Measurements from ENCODE around the gene TBL1X. TPM values are rescaled to one million over a fixed set of nuclear protein-coding genes. Genes with fewer than 3 reads are reported as not detected.

TBL1X gene
- polyA plus RNA-seq, 3 donors = 4.2 to 11.0 (median 10.9) TPM

GRCh38 chrX:9693307-9694001 is 228.6 kb downstream of the TBL1X start:
- 84 to 94% (median 90%) methylated on average over 12 of the region's 12 CpGs for WGBS, 3 donors

GRCh38 chrX:9698576-9698975 is 233.7 kb downstream of the TBL1X start:
- 90 to 98% (median 96%) methylated on average over 12 of the region's 12 CpGs for whole genome bisulfite sequencing, 3 donors
- no peak overlapping the region for H3K27ac ChIP-seq (ENCODE audit: low read depth, low read length)

More at GRCh38 chrX:9693307-9694001, 228.6 kb downstream of the TBL1X start:
- no peak overlapping the region for H3K27ac ChIP-seq (ENCODE audit: low read depth, low read length)

GRCh38 chrX:9700555-9700954 is 235.7 kb downstream of the TBL1X start:
- WGBS, 3 donors = 80 to 91% (median 88%) methylated on average over 15 of the region's 15 CpGs
- H3K27ac ChIP-seq (ENCODE audit: low read depth, low read length) = no peak overlapping the region

- H3K27ac ChIP-seq (ENCODE audit: low read depth, low read length) = no peak overlapping the region
- WGBS, 3 donors = 90 to 98% (median 96%) methylated on average over 12 of the region's 12 CpGs
These were observed 236.9 kb downstream of the TBL1X start for GRCh38 chrX:9701790-9702189.

GRCh38 chrX:9703406-9703805 is 238.5 kb downstream of the TBL1X start:
- WGBS, 3 donors = 91 to 100% (median 95%) methylated on average over 4 to 14 of the region's 14 CpGs
- H3K27ac ChIP-seq (ENCODE audit: low read depth, low read length) = no peak overlapping the region

- H3K27ac ChIP-seq (ENCODE audit: low read depth, low read length) = no peak overlapping the region
- WGBS, 3 donors = 92 to 98% (median 97%) methylated on average over 6 of the region's 6 CpGs
These were observed 240.1 kb downstream of the TBL1X start for GRCh38 chrX:9704876-9705465.

GRCh38 chrX:9706421-9706820 is 241.6 kb downstream of the TBL1X start:
- no peak overlapping the region for H3K27ac ChIP-seq (ENCODE audit: low read depth, low read length)
- WGBS, 3 donors = 61 to 85% (median 74%) methylated on average over 4 of the region's 4 CpGs

- WGBS, 3 donors = 80 to 82% (median 82%) methylated on average over 12 to 13 of the region's 13 CpGs
- H3K27ac ChIP-seq (ENCODE audit: low read depth, low read length) = no peak overlapping the region
These were observed 242.6 kb downstream of the TBL1X start for GRCh38 chrX:9707306-9708033.

- no peak overlapping the region for H3K27ac ChIP-seq (ENCODE audit: low read depth, low read length)
- 86 to 94% (median 92%) methylated on average over 10 of the region's 10 CpGs for WGBS, 3 donors
These were observed 243.2 kb downstream of the TBL1X start for GRCh38 chrX:9708086-9708485.

GRCh38 chrX:9708923-9709553 is 244.2 kb downstream of the TBL1X start:
- H3K27ac ChIP-seq (ENCODE audit: low read depth, low read length) = no peak overlapping the region
- 32 to 36% (median 32%) methylated on average over 17 of the region's 17 CpGs for WGBS, 3 donors

GRCh38 chrX:9710332-9710731 is 245.5 kb downstream of the TBL1X start:
- no peak overlapping the region for H3K27ac ChIP-seq (ENCODE audit: low read depth, low read length)
- 88 to 94% (median 93%) methylated on average over 8 of the region's 8 CpGs for WGBS, 3 donors

GRCh38 chrX:9717376-9717775 is 252.5 kb downstream of the TBL1X start:
- WGBS, 3 donors = 96 to 99% (median 98%) methylated on average over 18 to 21 of the region's 21 CpGs

GRCh38 chrX:9724711-9725110 is 259.9 kb downstream of the TBL1X start:
- no peak overlapping the region for H3K27ac ChIP-seq (ENCODE audit: low read depth, low read length)
- 67 to 85% (median 83%) methylated on average over 2 of the region's 2 CpGs for WGBS, 3 donors

More at GRCh38 chrX:9717376-9717775, 252.5 kb downstream of the TBL1X start:
- H3K27ac ChIP-seq (ENCODE audit: low read depth, low read length) = no peak overlapping the region

- WGBS, 3 donors = 75 to 100% (median 87%) methylated on average over 3 of the region's 3 CpGs
- H3K27ac ChIP-seq (ENCODE audit: low read depth, low read length) = no peak overlapping the region
These were observed 263.4 kb downstream of the TBL1X start for GRCh38 chrX:9728261-9728660.

- H3K27ac ChIP-seq (ENCODE audit: low read depth, low read length) = no peak overlapping the region
- WGBS, 3 donors = 61 to 76% (median 62%) methylated on average over 5 of the region's 5 CpGs
These were observed 264.5 kb downstream of the TBL1X start for GRCh38 chrX:9729171-9729885.

- H3K27ac ChIP-seq (ENCODE audit: low read depth, low read length) = no peak overlapping the region
- 72 to 96% (median 91%) methylated on average over 2 to 3 of the region's 3 CpGs for WGBS, 3 donors
These were observed 265.2 kb downstream of the TBL1X start for GRCh38 chrX:9730078-9730477.

GRCh38 chrX:9730752-9731151 is 265.9 kb downstream of the TBL1X start:
- WGBS, 3 donors = 53 to 90% (median 83%) methylated on average over 1 of the region's 1 CpG
- H3K27ac ChIP-seq (ENCODE audit: low read depth, low read length) = no peak overlapping the region

GRCh38 chrX:9737363-9737762 is 272.5 kb downstream of the TBL1X start:
- H3K27ac ChIP-seq (ENCODE audit: low read depth, low read length) = no peak overlapping the region
- WGBS, 3 donors = 75 to 85% (median 83%) methylated on average over 7 of the region's 7 CpGs
